Vagina (tissue), 2 donors: ENCODE measurements around the gene MELK. TPM values are rescaled to one million over a fixed set of nuclear protein-coding genes. Genes with fewer than 3 reads are reported as not detected.

Experiments used
- DNase-seq, 2 donors: peaks; one replicate each; pipeline ENCODE4 v3.0.0-alpha.2; 2017; ENCODE audit errors: extremely low spot score in 2 of 2
- H3K27ac ChIP-seq: fragments of 200-600 bp; sonication (generic); one replicate; pipeline ENCODE4 v1.5.1; 2019
- H3K27me3 ChIP-seq: fragments of 200-600 bp; sonication (generic); one replicate; pipeline ENCODE4 v1.5.1; 2019
- H3K36me3 ChIP-seq, 2 donors: fragments of 200-600 bp; sonication (generic); one replicate each; pipeline ENCODE4 v1.5.1; 2017 to 2019
- H3K4me1 ChIP-seq: fragments of 200-600 bp; sonication (generic); one replicate; pipeline ENCODE4 v1.5.1; 2019
- H3K4me3 ChIP-seq, 2 donors: fragments of 200-600 bp; sonication (generic); 1 replicate in 1 of 2; 2 replicates in 1 of 2; pipeline ENCODE4 v1.5.1; 2016 to 2019
- H3K9me3 ChIP-seq: fragments of 200-600 bp; sonication (generic); one replicate; pipeline ENCODE4 v1.5.1; 2019
- CTCF ChIP-seq, 3 experiments: fragments of 450-650 bp in 2 of 3; fragments of 200-600 bp in 1 of 3; sonication (generic) in 1 of 3; IDR thresholded peaks; one replicate each; pipeline ENCODE4 v1.5.1; 2017 to 2019; ENCODE audit warnings: antibody characterized with exemption in 3 of 3, mild to moderate bottlenecking in 2 of 3, moderate library complexity in 2 of 3
- POLR2A ChIP-seq, 2 donors: fragments of 450-650 bp; IDR thresholded peaks; one replicate each; pipeline ENCODE4 v1.6.1; 2017; ENCODE audit warnings: antibody characterized with exemption in 2 of 2, mild to moderate bottlenecking in 2 of 2, moderate library complexity in 2 of 2
- POLR2AphosphoS5 ChIP-seq, 2 donors: sonication (generic); formaldehyde crosslinking; IDR thresholded peaks; one replicate each; pipeline ENCODE4 v1.9.0; 2017; ENCODE audit warnings: antibody characterized with exemption in 2 of 2, mild to moderate bottlenecking in 2 of 2, low read depth in 1 of 2; ENCODE audit not compliant: insufficient read depth in 1 of 2
- intact Hi-C: fragments of 100-400 bp; cut with DNase I; formaldehyde crosslinking; loops from one replicate; pipeline ENCODE4 v1.15.1; 2023
- total RNA-seq: library from RNA; depleted of rRNA; stranded (reverse); fragments of >200 nt; gene quantifications from one replicate; pipeline ENCODE4 v1.2.3, GENCODE V29; 2016

Gene MELK
- total RNA-seq, 1 donor from 2014 or later: 2.9 TPM

DNA sequence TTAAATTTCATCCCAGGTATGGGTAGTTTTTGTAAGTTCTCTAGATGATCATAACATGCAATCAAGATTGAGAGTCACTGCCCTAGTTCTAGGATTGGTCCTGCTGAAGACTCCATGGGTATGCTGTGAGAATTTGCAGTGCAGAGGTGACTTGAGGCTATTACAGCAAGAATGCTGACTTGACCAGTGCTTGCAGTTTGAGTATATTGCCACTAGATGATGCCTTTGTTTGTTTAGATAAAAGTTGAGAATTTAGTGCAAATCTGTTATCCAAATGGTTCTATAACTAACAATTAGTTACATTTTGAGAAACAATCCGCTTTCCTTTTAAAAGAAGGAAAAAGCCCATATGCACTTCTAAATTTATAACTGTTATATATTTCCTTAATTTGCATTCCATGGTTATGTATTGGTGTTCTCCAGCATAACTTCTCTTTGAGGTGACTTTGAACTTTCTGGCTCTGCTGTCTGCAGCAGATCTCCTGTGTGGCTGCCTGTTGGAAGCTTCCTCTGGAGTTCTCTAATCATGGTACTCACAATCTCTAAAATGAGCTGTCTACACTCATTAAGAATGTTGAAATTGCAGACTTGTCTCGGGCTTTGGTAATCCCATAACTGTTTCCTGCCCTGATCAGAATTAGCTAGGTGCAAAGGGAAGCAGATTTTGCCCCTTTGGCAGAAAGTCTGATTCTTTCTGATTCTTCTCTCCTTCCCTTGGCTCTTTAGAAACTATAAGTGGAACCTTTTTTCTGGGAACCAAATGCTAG lies 24.9 kb downstream of the MELK start:
- intact Hi-C loops: no loop called here

DNA sequence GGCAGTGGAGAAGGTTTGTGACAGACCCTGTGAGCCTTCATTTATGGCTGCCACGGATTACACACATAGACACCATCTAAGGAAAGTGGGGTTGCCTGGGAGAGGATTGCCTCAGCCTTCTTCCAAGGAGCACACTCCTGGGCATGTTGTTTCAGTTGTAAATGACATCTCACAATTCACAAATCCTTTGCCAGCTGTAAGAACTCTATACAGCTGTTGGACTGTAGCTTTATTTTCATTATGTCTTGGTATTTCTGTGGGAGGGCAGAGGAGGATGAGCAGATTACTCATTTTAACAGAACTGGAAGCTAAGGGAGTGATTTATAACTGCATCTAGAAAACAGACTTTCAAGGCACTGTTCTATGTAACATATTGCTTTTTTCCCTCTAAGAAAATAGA lies 25.6 kb downstream of the MELK start:
- Histone ChIP-seq H3K27ac (no peak overlapping the region), H3K27me3 (no peaks in the 10 kb centered on the region), H3K4me1 (no peaks in the 10 kb centered on the region), H3K9me3 (no peaks in the 10 kb centered on the region), H3K4me3 (no peak overlapping the region), H3K36me3 (no peaks in the 10 kb centered on the region)
- TF ChIP-seq POLR2A (IDR thresholded peaks at IDR 0.05) (no peak), CTCF (IDR thresholded peaks at IDR 0.05) (no peak), POLR2AphosphoS5 (IDR thresholded peaks at IDR 0.05; ENCODE audit: insufficient read depth in 1 of 2, low read depth in 1 of 2) (no peak)
- DNase-seq: no peak
- intact Hi-C loops: no loop called here

More for the DNA sequence above, 24.9 kb downstream of the MELK start:
- Histone ChIP-seq H3K4me3 (no peak overlapping the region), H3K27ac (no peak overlapping the region), H3K9me3 (no peaks in the 10 kb centered on the region), H3K4me1 (no peaks in the 10 kb centered on the region), H3K27me3 (no peaks in the 10 kb centered on the region), H3K36me3 (no peaks in the 10 kb centered on the region)
- TF ChIP-seq CTCF (IDR thresholded peaks at IDR 0.05): no peak
- TF ChIP-seq POLR2A (IDR thresholded peaks at IDR 0.05): no peak
- TF ChIP-seq POLR2AphosphoS5 (IDR thresholded peaks at IDR 0.05; ENCODE audit: insufficient read depth in 1 of 2, low read depth in 1 of 2): no peak
- no peak for DNase-seq

GRCh38 chr9:36603006-36603405 lies 30.3 kb downstream of the MELK start:
- intact Hi-C loops: no loop called here

DNA sequence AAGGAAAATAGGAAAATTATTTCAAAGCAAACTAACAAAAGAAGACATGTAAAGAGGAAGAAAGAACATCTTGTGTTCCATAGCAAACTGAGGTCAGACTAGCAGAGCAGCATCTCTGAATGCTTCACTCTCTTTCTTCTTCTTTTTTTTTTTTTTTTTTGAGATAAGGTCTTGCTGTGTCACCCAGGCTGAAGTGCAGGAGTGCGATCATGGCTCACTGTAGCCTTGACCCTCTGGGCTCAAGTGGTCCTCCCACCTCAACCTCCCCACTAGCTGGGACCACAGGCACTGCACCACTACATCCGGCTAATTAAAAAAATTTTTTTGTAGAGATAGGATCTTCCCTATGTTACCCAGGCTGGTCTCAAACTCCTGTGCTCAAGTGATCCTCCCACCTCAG lies 36.6 kb downstream of the MELK start:
- DNase-seq: no peak
- Histone ChIP-seq H3K27me3 (no peaks in the 10 kb centered on the region), H3K36me3 (no peaks in the 10 kb centered on the region), H3K4me1 (no peaks in the 10 kb centered on the region), H3K4me3 (no peak overlapping the region), H3K9me3 (no peaks in the 10 kb centered on the region), H3K27ac (no peak overlapping the region)
- intact Hi-C loops: no loop called here
- TF ChIP-seq POLR2AphosphoS5 (IDR thresholded peaks at IDR 0.05; ENCODE audit: insufficient read depth in 1 of 2, low read depth in 1 of 2) (no peak), POLR2A (IDR thresholded peaks at IDR 0.05) (no peak), CTCF (IDR thresholded peaks at IDR 0.05) (no peak)

More at GRCh38 chr9:36603006-36603405, 30.3 kb downstream of the MELK start:
- Histone ChIP-seq H3K27ac (no peak overlapping the region), H3K4me1 (no peaks in the 10 kb centered on the region), H3K27me3 (no peaks in the 10 kb centered on the region), H3K9me3 (no peaks in the 10 kb centered on the region), H3K36me3 (no peaks in the 10 kb centered on the region), H3K4me3 (no peak overlapping the region)
- no peak for TF ChIP-seq POLR2AphosphoS5 (IDR thresholded peaks at IDR 0.05; ENCODE audit: insufficient read depth in 1 of 2, low read depth in 1 of 2)
- TF ChIP-seq CTCF (IDR thresholded peaks at IDR 0.05): no peak
- no peak for TF ChIP-seq POLR2A (IDR thresholded peaks at IDR 0.05)
- no peak for DNase-seq

DNA sequence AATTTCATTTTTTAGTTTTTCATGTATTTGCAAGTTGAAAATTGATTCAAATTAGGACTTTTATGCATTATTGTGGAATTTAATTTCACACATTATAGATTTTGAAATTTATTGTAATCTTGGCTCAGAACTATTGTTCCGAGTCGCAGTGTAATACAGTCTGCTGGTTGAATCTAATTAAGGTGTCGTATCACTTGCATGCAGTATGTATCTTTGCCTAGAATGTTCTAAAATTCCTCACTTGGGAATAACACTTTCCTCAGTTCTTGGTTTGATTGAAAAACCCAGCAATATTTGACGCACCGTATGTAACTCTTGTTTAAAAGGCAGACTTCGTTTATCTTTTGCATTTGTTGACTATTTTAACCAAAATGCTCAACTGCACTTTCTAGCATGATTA lies 49.4 kb downstream of the MELK start:
- DNase-seq: no peak
- H3K27ac ChIP-seq: no peak overlapping the region
- no peak for TF ChIP-seq CTCF (IDR thresholded peaks at IDR 0.05)
- no peak for TF ChIP-seq POLR2AphosphoS5 (IDR thresholded peaks at IDR 0.05; ENCODE audit: insufficient read depth in 1 of 2, low read depth in 1 of 2)
- no peak for TF ChIP-seq POLR2A (IDR thresholded peaks at IDR 0.05)
- no peaks in the 10 kb centered on the region for H3K9me3 ChIP-seq
- H3K36me3 ChIP-seq: no peaks in the 10 kb centered on the region
- H3K4me3 ChIP-seq: no peak overlapping the region
- intact Hi-C loops: no loop called here
- H3K4me1 ChIP-seq: peaks cover 9% of the 10 kb centered on the region
- H3K27me3 ChIP-seq: no peaks in the 10 kb centered on the region
